C4-2B (cell line): ENCODE data around the gene MALRD1.
A peak's percentile ranks its signal among the peaks of the same experiment; 100 is the strongest.

Experiments
- H3K27ac ChIP-seq: fragments of 450-650 bp; 2 replicates; pipeline ENCODE4 v1.5.1; 2017
- CTCF ChIP-seq: fragments of 450-650 bp; conservative IDR thresholded peaks from 2 replicates; pipeline ENCODE4 v1.5.1; 2017; ENCODE audit warnings: mild to moderate bottlenecking
- ZFX ChIP-seq: fragments of 450-650 bp; IDR thresholded peaks from 2 replicates; pipeline ENCODE4 v1.6.1; 2017

Gene MALRD1

GRCh38 chr10:19595212-19595845, 546.7 kb downstream of the MALRD1 start:
- no peak overlapping the region for H3K27ac ChIP-seq

GRCh38 chr10:19605806-19606205, 557.2 kb downstream of the MALRD1 start:
- TF ChIP-seq ZFX = no peak
- no peak for TF ChIP-seq CTCF
- no peak overlapping the region for H3K27ac ChIP-seq

More at GRCh38 chr10:19595212-19595845, 546.7 kb downstream of the MALRD1 start:
- TF ChIP-seq ZFX (no peak), CTCF (no peak)

- no peak for TF ChIP-seq CTCF
- no peak for TF ChIP-seq ZFX
- no peak overlapping the region for H3K27ac ChIP-seq
These were observed 558.4 kb downstream of the MALRD1 start for GRCh38 chr10:19606968-19607367.

- no peak overlapping the region for H3K27ac ChIP-seq
These were observed 563.2 kb downstream of the MALRD1 start for GRCh38 chr10:19611775-19612174.

GRCh38 chr10:19616966-19617365, 568.4 kb downstream of the MALRD1 start:
- TF ChIP-seq CTCF = no peak
- no peak for TF ChIP-seq ZFX
- H3K27ac ChIP-seq = no peak overlapping the region

More at GRCh38 chr10:19611775-19612174, 563.2 kb downstream of the MALRD1 start:
- no peak for TF ChIP-seq CTCF
- TF ChIP-seq ZFX = no peak

GRCh38 chr10:19620811-19621210, 572.2 kb downstream of the MALRD1 start:
- no peak overlapping the region for H3K27ac ChIP-seq
- TF ChIP-seq CTCF (peak; percentile 30), ZFX (no peak)

- no peak overlapping the region for H3K27ac ChIP-seq
- TF ChIP-seq CTCF (no peak), ZFX (no peak)
These were observed 574.7 kb downstream of the MALRD1 start for GRCh38 chr10:19623321-19623720.
